Spleen (tissue), 11 donors: ENCODE results near the gene AP1B1. TPM values are rescaled to one million over a fixed set of nuclear protein-coding genes. Genes with fewer than 3 reads are reported as not detected.

ENCODE experiments used
- DNase-seq: peaks from one replicate; pipeline ENCODE4 v3.0.0-alpha.2; 2020
- H3K27ac ChIP-seq, 8 donors: fragments of 200-600 bp; sonication (generic) in 7 of 8; 1 replicate in 4 of 8; 2 replicates in 4 of 8; pipeline versions ENCODE4 v1.5.0 to v1.8.0; 2016 to 2021; ENCODE audit warnings: inconsistent platforms in 4 of 8, mild to moderate bottlenecking in 4 of 8, moderate library complexity in 1 of 8
- H3K27me3 ChIP-seq, 7 donors: fragments of 200-600 bp; sonication (generic) in 6 of 7; replicated peaks in 1 of 7; 1 replicate in 4 of 7; 2 replicates in 3 of 7; pipeline versions ENCODE4 v1.5.0 to v1.8.0; 2016 to 2021; ENCODE audit warnings: inconsistent platforms in 3 of 7, mild to moderate bottlenecking in 1 of 7
- H3K36me3 ChIP-seq, 6 donors: fragments of 200-600 bp; sonication (generic) in 5 of 6; 1 replicate in 4 of 6; 2 replicates in 2 of 6; pipeline versions ENCODE4 v1.5.0 to v1.8.0; 2016 to 2021; ENCODE audit warnings: inconsistent platforms in 2 of 6
- H3K4me1 ChIP-seq, 6 donors: fragments of 200-600 bp; sonication (generic) in 5 of 6; 1 replicate in 3 of 6; 2 replicates in 3 of 6; pipeline versions ENCODE4 v1.5.0 to v1.8.0; 2016 to 2021; ENCODE audit warnings: inconsistent platforms in 3 of 6
- H3K4me3 ChIP-seq, 8 donors: fragments of 200-600 bp; sonication (generic) in 7 of 8; 1 replicate in 4 of 8; 2 replicates in 4 of 8; pipeline versions ENCODE4 v1.5.0 to v1.8.0; 2016 to 2021; ENCODE audit warnings: inconsistent platforms in 4 of 8, mild to moderate bottlenecking in 4 of 8, moderate library complexity in 2 of 8
- H3K9me3 ChIP-seq, 8 donors: fragments of 200-600 bp; sonication (generic) in 7 of 8; 1 replicate in 4 of 8; 2 replicates in 4 of 8; pipeline versions ENCODE4 v1.5.0 to v1.8.0; 2016 to 2021; ENCODE audit warnings: inconsistent platforms in 4 of 8
- POLR2A ChIP-seq, 3 donors: fragments of 450-650 bp; IDR thresholded peaks; one replicate each; pipeline ENCODE4 v1.5.1; 2017; ENCODE audit warnings: antibody characterized with exemption in 3 of 3, mild to moderate bottlenecking in 1 of 3
- POLR2AphosphoS5 ChIP-seq, 3 donors: sonication (generic); formaldehyde crosslinking; IDR thresholded peaks; one replicate each; pipeline ENCODE4 v1.5.1; 2017; ENCODE audit warnings: antibody characterized with exemption in 3 of 3
- WGBS, 5 donors: extraction: QIAGEN DNeasy Blood & Tissue Kit in 3 of 5; methylation state at CpG; one replicate each; pipeline versions ENCODE4 v1.1.5 to v1.1.7; 2013 to 2018; 5-methylcytosine and 5-hydroxymethylcytosine counted together
- intact Hi-C: fragments of 100-400 bp; cut with DNase I; formaldehyde crosslinking; loops from one replicate; pipeline ENCODE4 v1.15.0; 2023; ENCODE audit warnings: low total_unique reads
- polyA plus RNA-seq, 3 donors: library from polyadenylated mRNA; stranded (reverse); fragments of 200-250 nt; gene quantifications; one replicate each; pipeline ENCODE4 v1.2.1, GENCODE V29; 2013
- total RNA-seq, 7 donors: library from RNA; depleted of rRNA in 3 of 7; stranded (reverse); fragments of >200 nt in 3 of 7; fragmentation: NEBNext Ultra II Directional in 4 of 7; extraction: Animal tissue kit (Norgen Biotek cat#: 25700) in 4 of 7; gene quantifications; one replicate each; pipeline versions ENCODE4 v1.1.0 to v1.2.1, GENCODE V29; 2016 to 2021
- TF ChIP-seq, protein P1 (sequence below), 11 experiments: fragments of 200-600 bp in 7 of 11; fragments of 450-650 bp in 4 of 11; sonication (generic) in 4 of 11; IDR thresholded peaks in 8 of 11; conservative IDR thresholded peaks in 3 of 11; 1 replicate in 7 of 11; 2 replicates in 4 of 11; pipeline versions ENCODE4 v1.4.0 to v1.8.0; 2016 to 2021; ENCODE audit warnings: antibody characterized with exemption in 11 of 11, inconsistent platforms in 4 of 11, mild to moderate bottlenecking in 1 of 11
- donor health status: healthy with polysubstance abuse.
- donor health status: DM: no; HTN: no; CAD: no; lungs with moderate emphysema.
- donor health status: DM: no; HTN: no; CAD: no.
- donor health status: Bipolar disorder and iron deficiency.
- donor health status: healthy.
- donor health status: DM: no; HTN: no; CAD: no.
- donor health status: DM: yes; HTN: yes; CAD: no.

Gene AP1B1
- total and polyA plus RNA-seq, 10 donors, result 43.3 to 150 (median 110) TPM

DNA sequence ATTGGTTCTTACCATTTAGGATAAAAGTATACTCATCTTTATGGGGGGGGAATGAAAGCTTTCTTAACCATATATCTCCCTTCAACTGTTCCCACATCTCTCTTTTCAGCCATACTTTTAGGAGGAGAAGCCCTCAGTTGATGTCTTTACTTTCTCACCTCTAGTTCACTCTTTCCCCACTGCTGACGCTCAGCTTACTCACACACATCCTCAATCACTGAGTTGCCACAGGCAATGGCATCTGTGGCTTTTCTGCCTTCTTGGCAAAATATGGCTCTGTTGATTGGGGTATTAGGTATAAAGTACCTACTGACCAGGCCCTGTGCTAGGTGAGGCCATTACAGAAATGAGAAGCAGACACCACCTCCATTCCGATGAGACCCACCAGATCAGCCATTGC, 12.2 kb upstream of the AP1B1 start:
- Histone ChIP-seq H3K36me3 (no peaks in the 10 kb centered on the region), H3K27me3 (no peaks in the 10 kb centered on the region), H3K4me3 (no peak overlapping the region), H3K27ac (no peak overlapping the region), H3K4me1 (no peaks in the 10 kb centered on the region), H3K9me3 (no peaks in the 10 kb centered on the region)
- 91 to 95% (median 93%) methylated on average over 2 of the region's 2 CpGs for WGBS, 5 donors
- intact Hi-C loops, result no loop called here
- no peak for DNase-seq
- TF ChIP-seq POLR2AphosphoS5 (IDR thresholded peaks at IDR 0.05) (no peak), POLR2A (IDR thresholded peaks at IDR 0.05) (no peak)
- TF ChIP-seq, protein P1, sequence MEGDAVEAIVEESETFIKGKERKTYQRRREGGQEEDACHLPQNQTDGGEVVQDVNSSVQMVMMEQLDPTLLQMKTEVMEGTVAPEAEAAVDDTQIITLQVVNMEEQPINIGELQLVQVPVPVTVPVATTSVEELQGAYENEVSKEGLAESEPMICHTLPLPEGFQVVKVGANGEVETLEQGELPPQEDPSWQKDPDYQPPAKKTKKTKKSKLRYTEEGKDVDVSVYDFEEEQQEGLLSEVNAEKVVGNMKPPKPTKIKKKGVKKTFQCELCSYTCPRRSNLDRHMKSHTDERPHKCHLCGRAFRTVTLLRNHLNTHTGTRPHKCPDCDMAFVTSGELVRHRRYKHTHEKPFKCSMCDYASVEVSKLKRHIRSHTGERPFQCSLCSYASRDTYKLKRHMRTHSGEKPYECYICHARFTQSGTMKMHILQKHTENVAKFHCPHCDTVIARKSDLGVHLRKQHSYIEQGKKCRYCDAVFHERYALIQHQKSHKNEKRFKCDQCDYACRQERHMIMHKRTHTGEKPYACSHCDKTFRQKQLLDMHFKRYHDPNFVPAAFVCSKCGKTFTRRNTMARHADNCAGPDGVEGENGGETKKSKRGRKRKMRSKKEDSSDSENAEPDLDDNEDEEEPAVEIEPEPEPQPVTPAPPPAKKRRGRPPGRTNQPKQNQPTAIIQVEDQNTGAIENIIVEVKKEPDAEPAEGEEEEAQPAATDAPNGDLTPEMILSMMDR (IDR thresholded peaks at IDR 0.05 in 8 of 11, conservative IDR thresholded peaks at IDR 0.05 in 3 of 11), result no peak

DNA sequence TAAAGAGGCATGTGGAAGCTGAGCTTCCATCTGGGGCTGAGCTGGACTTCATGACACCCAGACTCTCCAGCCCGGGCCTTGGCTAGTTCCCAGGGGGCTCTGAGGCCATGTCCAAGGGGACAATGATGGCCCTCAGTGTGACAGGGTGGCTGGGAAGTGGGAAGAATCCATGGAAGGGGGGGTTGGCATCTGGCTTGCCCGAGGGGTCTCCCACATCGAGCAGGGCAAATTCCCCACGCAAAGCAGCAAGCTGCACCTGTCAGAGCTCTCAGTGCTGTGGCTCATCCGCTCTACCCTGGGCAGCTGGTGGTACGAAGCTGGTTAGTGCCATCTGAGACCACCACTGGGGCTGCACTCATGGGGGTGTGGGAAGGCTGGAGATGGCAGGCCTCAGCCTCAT, 9.4 kb upstream of the AP1B1 start:
- intact Hi-C loops, result loop anchor here (10.0 kb wide), 1 partner anchor 127 kb away; no protein-coding TSS in a partner anchor
- TF ChIP-seq POLR2AphosphoS5 (IDR thresholded peaks at IDR 0.05) (no peak), POLR2A (IDR thresholded peaks at IDR 0.05) (no peak)
- TF ChIP-seq, protein P1 (IDR thresholded peaks at IDR 0.05 in 8 of 11, conservative IDR thresholded peaks at IDR 0.05 in 3 of 11), result no peak
- no peak overlapping the region for H3K27ac ChIP-seq
- H3K36me3 ChIP-seq, result no peaks in the 10 kb centered on the region
- no peaks in the 10 kb centered on the region for H3K27me3 ChIP-seq
- peaks cover 7 to 25% (median 9%) of the 10 kb centered on the region in 6 donors for H3K4me1 ChIP-seq
- no peak overlapping the region for H3K4me3 ChIP-seq
- 86 to 95% (median 89%) methylated on average over 6 of the region's 6 CpGs for WGBS, 5 donors
- DNase-seq, result no peak
- no peaks in the 10 kb centered on the region for H3K9me3 ChIP-seq

DNA sequence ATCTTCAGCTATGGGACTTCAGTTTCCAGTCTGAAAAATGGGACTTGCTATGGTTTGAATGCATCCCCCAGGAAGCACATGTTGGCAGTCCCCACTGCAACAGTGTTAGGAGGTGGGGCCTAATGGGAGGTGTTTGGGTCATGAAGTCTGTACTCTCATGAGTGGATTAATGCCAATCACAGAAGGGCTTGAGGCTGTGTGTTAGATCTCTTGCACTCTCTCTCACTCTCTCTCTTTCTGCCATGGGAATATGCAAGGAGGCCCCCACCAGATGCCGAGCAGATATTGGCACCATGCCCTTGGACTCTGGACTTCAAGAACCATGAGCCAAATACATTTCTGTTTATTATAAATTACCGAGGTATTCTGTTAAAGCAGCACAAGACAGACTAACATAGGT, 7.8 kb upstream of the AP1B1 start:
- no peaks in the 10 kb centered on the region for H3K36me3 ChIP-seq
- H3K9me3 ChIP-seq, result no peaks in the 10 kb centered on the region
- intact Hi-C loops, result loop anchor here (10.0 kb wide), 1 partner anchor 129 kb away; no protein-coding TSS in a partner anchor
- H3K4me1 ChIP-seq, result peaks cover 7 to 25% (median 11%) of the 10 kb centered on the region in 6 donors
- no peak overlapping the region for H3K4me3 ChIP-seq
- no peaks in the 10 kb centered on the region for H3K27me3 ChIP-seq
- TF ChIP-seq POLR2A (IDR thresholded peaks at IDR 0.05) (no peak), POLR2AphosphoS5 (IDR thresholded peaks at IDR 0.05) (no peak)
- TF ChIP-seq, protein P1 (IDR thresholded peaks at IDR 0.05 in 8 of 11, conservative IDR thresholded peaks at IDR 0.05 in 3 of 11), result no peak
- whole genome bisulfite sequencing, 5 donors, result 63 to 99% (median 82%) methylated on average over 2 of the region's 2 CpGs
- no peak overlapping the region for H3K27ac ChIP-seq
- no peak for DNase-seq

DNA sequence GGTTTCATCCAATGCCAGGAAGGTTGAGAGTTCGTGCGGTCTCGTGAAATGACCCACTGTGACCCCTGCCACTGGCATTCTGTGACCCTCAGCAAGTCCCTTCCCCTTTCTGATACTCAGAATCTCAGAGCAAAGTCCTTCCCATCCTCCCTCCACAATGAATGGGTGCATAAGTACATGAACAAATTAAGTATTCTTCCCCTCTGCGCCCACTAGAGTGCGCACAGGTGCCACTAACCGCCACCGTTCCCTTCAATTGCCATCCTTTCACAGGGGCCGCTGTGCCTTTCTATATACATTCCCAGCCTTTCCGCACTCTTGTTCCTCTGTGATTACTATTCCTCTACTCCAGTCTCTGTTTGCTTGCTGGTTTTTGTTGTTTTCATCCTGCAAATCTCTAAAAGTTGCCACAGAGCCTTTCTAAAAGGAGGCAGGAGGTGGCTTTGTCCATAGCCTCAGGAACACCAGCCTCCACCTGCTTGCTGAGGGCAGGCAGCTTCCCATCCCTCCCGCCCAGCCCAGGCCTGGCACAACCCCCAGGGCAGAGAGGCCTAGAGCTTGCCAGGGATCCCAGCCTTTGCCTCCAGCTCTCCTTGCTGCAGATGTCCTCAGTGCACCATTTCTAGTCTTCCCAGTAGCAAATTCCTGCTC, 6.7 kb upstream of the AP1B1 start:
- no peak overlapping the region for H3K27ac ChIP-seq
- DNase-seq, result peak; percentile 85
- no peaks in the 10 kb centered on the region for H3K36me3 ChIP-seq
- WGBS, 5 donors, result 11 to 17% (median 12%) methylated on average over 10 of the region's 10 CpGs
- no peaks in the 10 kb centered on the region for H3K9me3 ChIP-seq
- H3K27me3 ChIP-seq, result no peaks in the 10 kb centered on the region
- TF ChIP-seq, protein P1 (IDR thresholded peaks at IDR 0.05 in 8 of 11, conservative IDR thresholded peaks at IDR 0.05 in 3 of 11), result peak; percentile 55 to 85 (median 77)
- no peak for TF ChIP-seq POLR2A (IDR thresholded peaks at IDR 0.05)
- TF ChIP-seq POLR2AphosphoS5 (IDR thresholded peaks at IDR 0.05), result peak in 1 of 3 donors; percentile 43
- intact Hi-C loops, result loop anchor here (10.0 kb wide), 1 partner anchor 130 kb away; no protein-coding TSS in a partner anchor
- no peak overlapping the region for H3K4me3 ChIP-seq
- H3K4me1 ChIP-seq, result peaks cover 7 to 25% (median 11%) of the 10 kb centered on the region in 6 donors
